Pons (tissue), 1 donor: Measurements from ENCODE around the gene TPRA1.
"Not testable (repeated sequence)": the region's sequence is repeated elsewhere in the genome, so short reads cannot be mapped to it uniquely, and the experiment has no call there.

Experiments used
- DNase-seq: peaks from one replicate; pipeline ENCODE4 v3.0.0-alpha.2; 2016; ENCODE audit warnings: low spot score

TPRA1 gene

DNA sequence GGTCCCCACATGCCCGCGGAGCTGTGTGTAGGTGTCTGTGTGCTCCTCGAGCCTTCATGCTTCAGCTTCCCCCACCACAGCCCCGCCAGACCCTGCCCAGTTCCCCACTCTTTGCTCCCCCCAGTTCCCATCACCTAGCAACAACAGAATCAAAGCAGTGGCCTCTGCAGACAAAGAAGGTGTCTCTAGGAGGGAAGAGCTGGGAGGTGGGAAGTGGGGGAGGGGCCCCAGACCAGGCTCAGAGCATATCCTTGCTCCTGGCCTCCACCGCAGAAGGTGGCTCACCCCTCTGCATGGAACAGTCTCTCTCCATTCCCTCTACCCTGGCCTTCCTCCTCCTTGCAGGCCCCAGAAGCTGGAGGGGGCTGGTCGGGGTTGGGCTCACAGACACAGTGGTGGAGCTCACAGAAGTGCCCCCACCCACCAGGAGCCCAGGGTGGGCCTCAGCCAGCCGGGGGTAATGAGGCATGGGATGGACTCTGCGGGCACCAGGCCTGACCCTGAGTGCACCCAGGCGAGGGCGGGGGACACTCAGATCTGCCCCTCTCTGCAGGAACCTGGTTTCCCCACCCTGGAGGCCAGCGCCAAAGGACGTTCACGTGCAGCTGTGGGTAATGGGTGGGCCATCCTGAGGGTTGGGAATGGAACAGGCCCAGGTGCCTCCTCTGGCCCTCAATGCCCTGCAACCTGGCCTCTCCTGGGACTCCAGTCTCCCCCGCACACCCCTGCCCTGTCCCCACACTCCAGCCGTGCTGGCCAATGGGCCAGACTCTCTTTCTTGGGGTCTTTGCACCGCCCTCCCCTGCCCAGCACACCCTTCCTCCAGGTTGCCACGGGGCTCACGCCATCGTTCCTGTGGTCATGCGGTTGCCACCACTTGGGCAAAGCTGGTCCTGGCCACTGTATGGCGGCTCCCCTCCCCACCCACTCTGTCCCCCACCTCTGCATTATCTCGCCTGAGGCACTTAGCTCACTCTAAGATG lies 53.4 kb downstream of the TPRA1 start:
- DNase-seq: no peak

- no peak for DNase-seq
These were observed 54.4 kb downstream of the TPRA1 start for GRCh38 chr3:127535901-127536829.

DNA sequence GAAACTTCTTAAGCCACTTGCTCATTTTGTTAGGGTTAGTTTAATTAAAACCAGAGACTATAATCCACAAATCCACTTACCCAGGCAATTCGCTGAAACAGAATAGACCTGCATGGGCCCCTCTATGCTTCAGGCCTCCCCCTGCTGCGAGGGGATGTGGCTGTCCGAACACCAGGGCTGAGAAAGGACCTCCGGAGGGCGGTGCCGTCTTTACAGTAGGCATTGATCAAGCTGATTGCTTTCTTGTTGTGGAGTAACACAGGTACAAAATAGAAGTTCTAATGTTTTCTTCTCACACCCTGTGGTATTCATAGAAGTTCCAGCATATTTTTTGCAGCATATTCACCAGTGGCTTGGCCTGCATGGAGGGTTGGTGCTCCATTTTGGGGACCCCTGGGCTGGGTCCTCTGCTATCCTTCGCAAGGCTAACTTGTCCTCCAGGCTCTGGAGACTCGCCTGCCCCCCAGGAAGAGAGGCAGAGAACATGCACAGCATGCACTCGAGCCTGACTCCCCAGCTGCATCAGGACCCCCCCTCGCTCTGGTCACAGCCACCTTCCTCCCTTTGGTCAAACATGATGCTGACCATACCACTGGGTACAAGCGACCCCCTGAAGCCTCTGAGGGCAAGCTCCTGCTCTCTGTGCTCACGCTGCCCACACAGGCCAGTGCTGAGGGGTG lies 55.3 kb downstream of the TPRA1 start:
- DNase-seq: no peak

DNA sequence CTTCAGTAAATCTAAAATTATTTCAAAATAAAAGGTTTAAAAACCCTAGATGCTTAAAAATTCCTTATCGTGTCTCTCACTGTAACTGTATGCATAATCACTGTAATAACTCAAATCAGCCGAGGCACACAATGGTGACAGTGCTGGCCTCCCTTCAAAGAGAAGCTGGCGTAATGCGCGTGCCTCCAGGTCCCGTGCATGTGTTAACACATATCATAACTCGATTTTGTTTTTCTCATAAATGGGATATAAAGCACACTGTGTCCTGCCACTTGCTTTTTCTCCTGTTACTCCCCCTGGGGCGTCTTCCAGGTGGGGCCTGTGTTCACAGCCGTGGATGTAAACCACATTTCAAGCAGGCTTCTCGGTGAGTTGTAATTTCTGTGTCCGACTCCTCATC lies 56.0 kb downstream of the TPRA1 start:
- DNase-seq: no peak

GRCh38 chr3:127534161-127534451 lies 56.4 kb downstream of the TPRA1 start:
- no peak for DNase-seq

DNA sequence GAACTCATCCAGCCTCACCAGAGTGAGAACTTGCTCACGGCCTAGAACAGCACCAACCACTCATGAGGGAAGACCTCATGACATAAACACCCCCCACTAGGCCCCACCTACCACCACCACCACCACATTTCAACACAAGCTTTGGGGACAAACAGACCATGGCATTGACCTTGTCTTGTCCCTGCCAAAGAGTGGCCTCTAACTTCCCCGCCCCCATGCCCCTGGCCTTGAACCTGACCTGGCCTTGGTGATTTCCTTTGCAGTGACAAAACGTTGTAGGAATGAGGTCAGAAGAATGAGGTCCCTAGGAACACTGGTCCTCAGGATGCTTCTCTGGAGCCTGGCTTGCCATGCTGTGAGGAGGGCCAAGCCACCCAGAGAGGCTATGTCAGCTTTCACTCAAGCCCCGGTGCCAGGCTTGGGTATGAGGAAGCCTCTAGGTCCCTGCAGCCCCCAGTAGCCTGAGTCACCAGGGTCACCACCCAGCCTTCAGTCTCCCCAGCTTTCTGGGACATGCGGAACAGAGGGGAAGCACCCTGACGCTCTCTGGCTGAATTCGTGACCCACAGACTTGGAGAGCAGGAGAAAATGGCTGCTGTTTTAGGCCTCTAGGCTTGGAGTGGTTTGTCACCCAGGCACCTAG lies 57.9 kb downstream of the TPRA1 start:
- no peak for DNase-seq

GRCh38 chr3:127531821-127532220 lies 58.7 kb downstream of the TPRA1 start:
- DNase-seq: no peak

DNA sequence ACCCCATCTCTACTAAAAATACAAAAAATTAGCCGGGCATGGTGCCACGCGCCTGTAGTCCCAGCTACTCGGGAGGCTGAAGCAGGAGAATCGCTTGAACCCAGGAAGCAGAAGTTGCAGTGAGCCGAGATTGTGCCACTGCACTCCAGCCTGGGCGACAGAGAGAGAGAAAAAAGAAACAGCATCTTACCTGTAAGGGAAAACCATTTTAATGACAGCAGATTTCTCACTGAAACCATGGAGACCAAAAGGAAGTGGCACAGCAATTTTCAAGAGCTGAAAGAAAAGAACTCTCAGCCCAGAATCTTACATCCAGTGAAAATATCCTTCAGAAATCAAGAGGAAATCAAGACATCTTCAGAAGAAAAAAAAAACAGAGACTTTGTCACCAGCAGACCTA lies 59.7 kb downstream of the TPRA1 start:
- not testable (repeated sequence) for DNase-seq

DNA sequence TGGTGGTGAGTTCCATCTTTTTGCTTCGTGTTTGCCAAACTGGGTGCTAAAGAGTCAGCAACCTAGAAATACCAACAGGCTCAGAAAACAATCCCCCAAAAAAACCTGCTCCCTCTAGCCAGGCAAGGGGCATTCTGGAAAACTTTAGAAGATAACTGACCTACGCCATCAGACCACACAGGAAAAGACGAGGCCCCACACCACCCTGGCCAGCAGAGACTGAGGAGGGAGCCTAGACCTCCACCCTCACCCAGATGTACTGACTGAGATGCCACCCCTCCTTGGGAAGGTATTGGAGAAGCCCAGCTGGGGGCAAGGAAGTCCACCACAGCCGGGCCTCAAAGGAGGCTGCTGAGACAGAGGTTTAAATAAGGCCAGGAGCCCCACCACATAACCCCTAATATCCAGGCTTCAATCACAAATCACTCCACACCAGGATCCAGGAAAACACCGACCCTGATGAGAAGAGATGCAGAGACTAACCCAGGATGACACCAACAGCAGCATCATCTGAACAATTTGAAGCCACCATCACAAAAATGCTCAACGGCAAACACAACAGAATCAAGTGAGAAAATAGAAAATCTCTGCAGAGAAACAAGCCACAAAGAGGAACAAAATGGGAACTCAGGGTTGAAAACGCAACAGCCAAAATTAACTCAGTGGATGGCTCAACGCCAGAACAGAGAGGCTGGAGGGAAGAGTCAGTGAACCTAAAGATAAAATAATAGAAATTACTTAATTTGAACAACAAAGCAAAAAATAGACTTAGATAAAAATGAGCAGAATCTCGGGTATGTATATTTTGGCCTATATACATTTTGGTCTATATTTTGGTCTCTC lies 61.0 kb downstream of the TPRA1 start:
- peak; percentile 44 for DNase-seq

DNA sequence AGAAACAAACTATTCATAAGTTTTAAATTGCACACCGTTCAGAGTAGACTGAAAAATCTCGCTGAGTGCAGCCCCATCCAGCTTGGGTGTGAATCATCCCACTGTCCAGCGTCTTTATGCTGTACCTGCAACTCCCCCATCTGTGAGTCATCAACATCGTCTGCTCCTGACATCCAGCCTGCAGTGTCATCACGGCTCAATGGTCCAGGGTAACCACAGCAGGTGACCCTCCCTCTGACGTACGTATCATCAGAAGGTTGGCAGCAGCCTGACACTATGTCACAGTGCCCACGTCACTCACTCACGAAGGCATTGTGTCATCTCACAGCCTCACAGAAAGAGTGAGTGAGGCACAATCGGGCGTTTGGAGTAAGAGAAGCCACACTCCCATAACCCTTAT lies 65.2 kb downstream of the TPRA1 start:
- no peak for DNase-seq

DNA sequence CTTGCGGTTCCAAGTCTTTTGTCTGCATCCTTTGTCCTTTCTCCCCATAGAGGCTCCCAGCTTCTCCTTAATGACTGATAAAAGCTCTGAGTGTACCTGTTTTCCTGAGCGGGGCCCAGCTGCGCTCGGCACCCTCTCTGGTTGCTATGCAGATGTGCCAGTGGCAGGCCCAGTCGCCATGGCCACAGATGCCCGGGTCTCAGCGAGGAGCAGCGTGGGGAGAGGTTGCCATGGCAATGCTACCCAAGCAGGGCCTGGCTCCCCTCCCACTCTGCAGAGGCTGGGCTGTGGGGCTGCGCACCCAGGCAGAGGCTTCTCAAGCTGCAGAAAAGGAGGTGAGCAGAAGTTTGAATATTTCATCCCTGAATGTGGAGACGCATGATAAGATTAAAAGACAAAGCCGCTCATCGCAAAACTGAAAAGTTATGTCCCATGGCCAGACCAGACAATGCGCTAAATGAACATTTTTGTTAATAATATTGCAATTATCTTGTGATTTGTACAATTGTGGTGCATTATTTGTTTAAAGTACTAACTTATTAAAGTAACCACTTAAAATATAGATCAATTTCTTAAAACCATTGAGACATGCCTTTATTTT lies 66.1 kb downstream of the TPRA1 start:
- DNase-seq: no peak
